AG09319 (cell line): ENCODE results near the gene TMEM179.

ENCODE experiments used
- DNase-seq: peaks from one replicate; pipeline ENCODE4 v3.0.0-alpha.2; 2010; ENCODE audit warnings: low read depth; ENCODE audit errors: extremely low read depth
- CTCF ChIP-seq: IDR thresholded peaks from 2 replicates; pipeline ENCODE4 v1.5.1; 2011; ENCODE audit warnings: low read depth, mild to moderate bottlenecking, inconsistent platforms, low read length, moderate library complexity

TMEM179 gene

GRCh38 chr14:104636131-104636530 is 31.6 kb upstream of the TMEM179 start:
- no peak for DNase-seq
- TF ChIP-seq CTCF = no peak

- no peak for TF ChIP-seq CTCF
- DNase-seq = no peak
These were observed 31.1 kb upstream of the TMEM179 start for GRCh38 chr14:104635717-104636116.

DNA sequence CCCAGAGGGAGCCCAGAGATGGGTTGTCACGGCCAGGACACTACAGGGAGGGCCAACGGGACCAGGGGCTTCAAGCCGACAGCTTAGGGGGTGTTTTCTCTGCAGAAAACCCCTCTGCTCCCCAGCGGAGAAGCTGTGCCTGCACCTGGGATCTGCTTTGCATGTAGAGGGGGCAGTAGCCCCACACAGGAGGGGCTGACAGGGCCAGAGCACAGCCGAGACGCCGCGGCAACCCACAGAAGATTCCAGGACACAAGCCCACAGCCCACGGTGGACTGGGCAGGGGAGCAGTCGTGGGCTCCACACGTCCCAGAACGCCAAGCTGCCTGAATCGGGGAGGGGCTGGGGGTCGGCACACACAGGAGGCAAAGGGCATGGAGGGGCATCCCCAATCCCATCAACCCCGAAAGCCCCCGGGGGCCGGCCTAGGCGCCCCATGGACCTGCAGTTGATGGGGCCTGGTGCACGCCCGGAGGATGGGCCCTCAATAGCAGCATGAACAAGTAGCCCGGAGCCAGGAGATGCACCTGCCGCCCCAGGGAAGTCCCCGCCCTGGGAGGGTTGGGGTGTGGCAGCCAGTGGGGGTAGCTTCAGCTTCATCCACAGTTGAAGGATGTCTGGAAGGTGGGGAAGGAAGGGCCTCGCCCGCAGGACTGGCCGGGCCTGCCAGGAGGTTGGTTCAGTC is 30.5 kb upstream of the TMEM179 start:
- TF ChIP-seq CTCF = no peak

DNA sequence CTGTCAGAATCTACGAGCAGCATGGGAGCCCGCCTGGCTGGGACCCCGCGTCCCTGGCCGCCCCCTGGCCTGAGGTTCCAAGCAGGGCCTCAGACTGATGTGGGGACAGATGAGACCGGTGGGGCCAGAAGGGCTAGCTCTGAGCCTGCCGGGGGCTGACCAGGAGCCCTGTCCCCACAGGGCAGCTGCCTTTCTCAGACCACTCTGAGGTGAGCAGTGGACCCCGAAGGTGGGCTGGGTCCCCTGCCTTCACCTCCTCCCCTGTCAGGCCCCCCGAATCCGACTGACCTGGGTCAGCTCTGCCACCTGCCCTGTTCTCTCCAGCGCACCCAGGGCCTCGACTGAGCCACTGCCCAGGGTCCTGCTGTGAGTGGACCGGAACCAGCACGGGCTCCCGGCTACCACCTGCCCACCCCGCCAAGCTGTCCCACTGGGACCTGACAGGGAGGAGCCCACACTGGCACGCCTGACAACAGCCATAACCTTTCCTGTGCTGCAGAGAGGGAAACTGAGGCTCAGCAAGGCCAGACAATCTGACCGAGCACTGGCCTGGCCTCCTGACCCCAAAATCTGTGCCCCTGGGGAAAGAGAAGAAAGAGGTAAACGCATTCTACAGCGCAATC is 29.7 kb upstream of the TMEM179 start:
- no peak for DNase-seq
- TF ChIP-seq CTCF = no peak

More for the DNA sequence above, 30.5 kb upstream of the TMEM179 start:
- DNase-seq = no peak

DNA sequence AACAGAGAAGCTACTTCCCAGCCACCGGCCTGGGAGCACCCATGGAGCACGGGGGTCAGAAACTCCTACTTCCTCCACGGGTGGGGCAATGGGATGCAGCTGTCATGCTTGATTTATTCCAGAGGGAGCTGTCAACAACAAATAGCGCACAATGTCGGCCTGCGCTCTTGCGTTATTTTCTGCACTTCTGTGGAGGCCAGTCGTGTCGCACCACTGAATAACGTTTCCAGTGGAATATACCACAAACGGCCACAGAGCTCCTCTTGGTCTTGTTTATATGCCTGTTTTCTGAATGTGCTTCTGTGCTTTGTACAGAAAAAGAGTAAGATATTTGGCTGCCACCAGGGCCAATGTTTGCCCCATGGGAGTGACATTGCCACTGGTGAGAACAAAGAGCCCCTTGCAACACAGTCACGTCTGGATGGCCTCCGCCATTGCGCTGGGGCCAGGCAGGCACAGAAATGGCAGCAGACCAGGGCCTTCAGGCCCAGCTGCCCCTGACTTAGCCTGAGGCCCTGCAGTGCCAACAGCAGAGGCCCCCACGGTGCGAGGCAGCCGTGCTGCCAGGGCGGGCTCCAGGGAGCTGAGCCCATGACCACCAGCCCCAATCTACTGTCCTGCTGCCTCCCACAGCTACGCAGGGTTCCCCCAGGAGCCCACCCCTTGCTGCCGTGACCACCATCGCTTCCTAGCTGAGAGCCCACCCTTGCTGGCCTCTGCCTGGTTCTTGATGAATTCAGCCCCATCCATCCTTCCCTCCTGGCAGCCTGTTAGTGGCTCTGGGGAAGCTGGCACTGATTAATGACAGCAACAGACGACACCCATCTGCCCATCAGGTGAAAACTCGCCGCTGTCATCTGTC is 28.9 kb upstream of the TMEM179 start:
- TF ChIP-seq CTCF = no peak

GRCh38 chr14:104632781-104633180 is 28.2 kb upstream of the TMEM179 start:
- TF ChIP-seq CTCF = no peak
- no peak for DNase-seq

More for the DNA sequence above, 28.9 kb upstream of the TMEM179 start:
- DNase-seq = no peak

GRCh38 chr14:104624939-104625338 is 20.4 kb upstream of the TMEM179 start:
- no peak for DNase-seq
- no peak for TF ChIP-seq CTCF
